AG04450 (cell line): Measurements from ENCODE around the gene ARHGEF5. TPM values are rescaled to one million over a fixed set of nuclear protein-coding genes. Genes with fewer than 3 reads are reported as not detected.

ENCODE experiments used
- CTCF ChIA-PET: fragments of 300-600, 350-600 bp; formaldehyde crosslinking; extraction: SDS; loops from one replicate; lab custom pipeline; 2022; ENCODE audit warnings: antibody characterized with exemption, inconsistent platforms; lab: Charles Lee
- POLR2A ChIA-PET: fragments of 350-600 bp; formaldehyde crosslinking; extraction: SDS; loops from one replicate; lab custom pipeline; 2021; ENCODE audit warnings: antibody characterized with exemption, inconsistent platforms; lab: Yijun Ruan, JAX
- DNase-seq: peaks from one replicate; pipeline ENCODE4 v3.0.0-alpha.2; 2011; ENCODE audit warnings: low read depth, low spot score
- H3K27ac ChIP-seq: one replicate; pipeline ENCODE4 v1.5.1; 2012; ENCODE audit warnings: low read depth, low read length, control low read depth
- H3K27me3 ChIP-seq: one replicate; pipeline ENCODE4 v1.6.0; 2012; ENCODE audit warnings: low read length; ENCODE audit not compliant: control insufficient read depth, insufficient read depth
- H3K4me3 ChIP-seq: 2 replicates; pipeline ENCODE4 v1.5.1; 2011; ENCODE audit warnings: mild to moderate bottlenecking, low read depth, low read length, control low read depth
- H3K9me3 ChIP-seq: 2 replicates; pipeline ENCODE4 v1.5.1; 2012; ENCODE audit warnings: low read length; ENCODE audit not compliant: control insufficient read depth, insufficient read depth
- polyA plus RNA-seq: library from polyadenylated mRNA; depleted of rRNA; stranded (reverse); fragments of >200 nt; gene quantifications from 2 replicates; pipeline ENCODE4 v1.2.3, GENCODE V29; 2011
- TF ChIP-seq, protein P1 (sequence below): IDR thresholded peaks from 2 replicates; pipeline ENCODE4 v1.5.1; 2011; ENCODE audit warnings: low read depth, low read length, control low read depth, inconsistent platforms

The ARHGEF5 gene
- polyA plus RNA-seq, 1 experiment: 0.47 TPM

DNA sequence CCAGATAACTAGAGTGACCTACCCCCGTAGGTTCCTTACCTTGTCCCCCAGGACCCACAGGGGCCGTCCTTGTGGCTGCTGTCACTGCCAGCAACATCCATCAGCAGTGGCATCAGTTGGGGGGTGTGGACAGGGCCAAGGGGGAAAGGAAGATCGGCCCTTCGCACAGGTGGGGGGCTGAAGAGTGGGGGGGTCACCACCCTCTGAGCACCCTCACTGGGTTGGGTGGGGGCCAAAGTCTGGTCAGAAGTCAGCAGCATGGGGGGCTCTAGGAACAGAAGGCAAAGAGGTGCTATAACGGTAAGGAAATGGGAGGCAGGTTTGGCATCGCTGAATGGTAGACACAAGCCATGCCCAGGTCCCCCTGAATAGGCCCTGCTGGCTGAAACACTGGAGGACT lies 43.7 kb downstream of the ARHGEF5 start:
- Histone ChIP-seq H3K4me3 (no peak overlapping the region), H3K27me3 (no peaks in the 10 kb centered on the region), H3K9me3 (peaks cover 22% of the 10 kb centered on the region), H3K27ac (no peak overlapping the region)
- DNase-seq: no peak
- TF ChIP-seq, protein P1, sequence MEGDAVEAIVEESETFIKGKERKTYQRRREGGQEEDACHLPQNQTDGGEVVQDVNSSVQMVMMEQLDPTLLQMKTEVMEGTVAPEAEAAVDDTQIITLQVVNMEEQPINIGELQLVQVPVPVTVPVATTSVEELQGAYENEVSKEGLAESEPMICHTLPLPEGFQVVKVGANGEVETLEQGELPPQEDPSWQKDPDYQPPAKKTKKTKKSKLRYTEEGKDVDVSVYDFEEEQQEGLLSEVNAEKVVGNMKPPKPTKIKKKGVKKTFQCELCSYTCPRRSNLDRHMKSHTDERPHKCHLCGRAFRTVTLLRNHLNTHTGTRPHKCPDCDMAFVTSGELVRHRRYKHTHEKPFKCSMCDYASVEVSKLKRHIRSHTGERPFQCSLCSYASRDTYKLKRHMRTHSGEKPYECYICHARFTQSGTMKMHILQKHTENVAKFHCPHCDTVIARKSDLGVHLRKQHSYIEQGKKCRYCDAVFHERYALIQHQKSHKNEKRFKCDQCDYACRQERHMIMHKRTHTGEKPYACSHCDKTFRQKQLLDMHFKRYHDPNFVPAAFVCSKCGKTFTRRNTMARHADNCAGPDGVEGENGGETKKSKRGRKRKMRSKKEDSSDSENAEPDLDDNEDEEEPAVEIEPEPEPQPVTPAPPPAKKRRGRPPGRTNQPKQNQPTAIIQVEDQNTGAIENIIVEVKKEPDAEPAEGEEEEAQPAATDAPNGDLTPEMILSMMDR: no peak
- POLR2A ChIA-PET: no interaction called here
- CTCF ChIA-PET: interaction anchor here (1.1 kb wide), 1 partner anchor 11 kb away, joined by 3 read pairs; no protein-coding TSS in a partner anchor

DNA sequence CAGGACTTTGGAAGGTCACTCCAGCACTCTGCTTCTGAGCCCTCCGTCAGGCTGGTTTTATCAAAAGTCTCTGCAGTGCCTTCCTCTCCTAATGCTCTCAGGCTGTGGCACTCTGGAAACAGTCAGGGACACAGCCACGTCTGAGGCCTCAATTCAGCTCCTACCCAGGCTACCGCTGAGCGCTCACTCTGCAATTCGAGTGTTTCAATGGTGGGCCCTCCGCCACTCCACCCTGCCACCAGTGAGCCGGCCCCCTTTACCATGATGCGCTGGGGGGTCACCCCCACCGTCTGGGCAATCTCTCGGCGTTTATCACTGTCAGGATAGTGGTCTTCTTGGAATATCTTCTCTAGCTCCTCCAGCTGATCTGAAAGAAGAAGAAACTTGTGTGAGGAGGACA lies 44.7 kb downstream of the ARHGEF5 start:
- ChIA-PET POLR2A (no interaction called here), CTCF (interaction anchor here (1.1 kb wide), 1 partner anchor 12 kb away, joined by 3 read pairs; no protein-coding TSS in a partner anchor)
- peaks cover 29% of the 10 kb centered on the region for H3K9me3 ChIP-seq
- no peak overlapping the region for H3K4me3 ChIP-seq
- H3K27ac ChIP-seq: no peak overlapping the region
- DNase-seq: no peak
- TF ChIP-seq, protein P1: no peak
- no peaks in the 10 kb centered on the region for H3K27me3 ChIP-seq

DNA sequence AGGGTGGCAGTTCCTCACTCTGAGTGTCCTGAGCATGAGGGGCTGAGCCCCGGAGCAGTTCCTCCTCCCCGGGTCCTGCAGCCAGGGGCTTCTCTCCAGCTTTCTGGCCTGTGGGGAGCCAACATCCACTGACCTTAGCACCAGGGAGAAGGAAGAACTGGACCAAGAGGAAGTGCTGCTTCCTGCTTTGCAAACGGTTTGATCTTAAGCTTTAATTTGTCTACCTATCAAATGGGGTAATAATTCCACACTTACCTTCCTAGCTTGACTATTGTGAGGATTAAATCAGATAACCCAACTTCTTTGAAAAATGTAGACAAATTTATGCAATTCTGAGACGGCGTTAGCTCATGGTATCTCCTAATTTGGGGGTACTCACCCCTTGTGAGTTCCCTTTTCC lies 46.3 kb downstream of the ARHGEF5 start:
- no peak for DNase-seq
- peaks cover 29% of the 10 kb centered on the region for H3K9me3 ChIP-seq
- no peak overlapping the region for H3K27ac ChIP-seq
- ChIA-PET CTCF (no interaction called here), POLR2A (no interaction called here)
- TF ChIP-seq, protein P1: no peak
- H3K27me3 ChIP-seq: no peaks in the 10 kb centered on the region
- H3K4me3 ChIP-seq: no peak overlapping the region

DNA sequence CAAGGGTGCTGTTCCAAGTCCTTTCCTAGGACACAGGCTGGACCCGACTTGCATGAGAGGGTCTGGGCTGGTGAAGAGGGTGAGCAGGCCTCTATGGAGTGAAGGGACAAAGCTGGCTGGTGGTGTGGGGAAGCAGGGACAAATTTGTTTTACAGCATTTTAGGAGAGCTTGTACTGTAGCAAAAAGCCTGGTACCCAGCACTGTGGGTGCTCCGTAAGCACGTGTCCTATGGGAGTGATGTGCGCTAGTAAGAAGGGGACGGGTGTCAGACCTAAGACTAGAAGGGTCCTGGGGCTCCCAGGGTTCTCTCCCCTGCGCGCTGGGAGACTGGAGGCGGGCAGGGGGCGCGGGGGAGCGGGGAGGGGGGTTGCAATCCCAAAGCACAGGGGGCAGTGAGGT lies 47.9 kb downstream of the ARHGEF5 start:
- peaks cover 32% of the 10 kb centered on the region for H3K9me3 ChIP-seq
- no peak overlapping the region for H3K27ac ChIP-seq
- TF ChIP-seq, protein P1: no peak
- no peak for DNase-seq
- H3K4me3 ChIP-seq: no peak overlapping the region
- no peaks in the 10 kb centered on the region for H3K27me3 ChIP-seq
- ChIA-PET CTCF (interaction anchor here (0.7 kb wide), 1 partner anchor 390 kb away, joined by 5 read pairs; no protein-coding TSS in a partner anchor), POLR2A (no interaction called here)

DNA sequence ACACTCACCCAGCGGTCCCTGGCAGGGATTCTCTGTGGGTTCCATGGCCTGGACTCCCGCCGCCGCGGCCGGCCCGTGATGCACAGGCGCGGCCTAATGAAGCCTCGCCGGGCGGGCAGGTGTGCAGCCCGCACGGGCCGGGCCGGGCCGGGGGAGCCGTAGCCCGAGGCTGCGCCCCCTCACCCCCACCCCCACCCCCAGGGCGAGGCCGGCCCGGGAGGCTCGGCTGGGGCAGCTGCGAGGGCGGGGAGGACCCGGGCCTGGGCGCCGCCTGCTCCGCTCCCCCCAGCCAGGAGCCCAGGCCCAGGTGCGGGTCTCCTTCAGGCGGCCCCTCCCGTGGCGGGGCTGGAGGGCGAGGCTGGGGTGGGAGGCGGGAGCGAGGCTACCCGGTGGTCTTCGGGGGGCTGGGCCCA lies 48.5 kb downstream of the ARHGEF5 start, which contains the start of gene NOBOX:
Gene NOBOX, minus strand, starts transcription at position 45 of the 413 bp plus-strand sequence.
- H3K27ac ChIP-seq: no peak within 1 kb of the TSS
- no peak for DNase-seq
- ChIA-PET POLR2A (no interaction called here), CTCF (interaction anchor here (0.6 kb wide), 1 partner anchor 1076 kb away, joined by 4 read pairs; no protein-coding TSS in a partner anchor)
- H3K4me3 ChIP-seq: no peak within 1 kb of the TSS
- peaks cover 32% of the 10 kb centered on the region for H3K9me3 ChIP-seq
- TF ChIP-seq, protein P1: no peak
- no peaks in the 10 kb centered on the region for H3K27me3 ChIP-seq
